Measurements from ENCODE around the gene PIK3R2.
"Not testable (repeated sequence)": the region's sequence is repeated elsewhere in the genome, so short reads cannot be mapped to it uniquely, and the experiment has no call there.

Gene PIK3R2

GRCh38 chr19:18155095-18156087 is 2.4 kb downstream of the PIK3R2 start:
- DNase-seq (ENCODE audit: low read depth in 2 of 2), result no peak

- DNase-seq (ENCODE audit: low read depth in 2 of 2), result no peak
These were observed 3.3 kb downstream of the PIK3R2 start for GRCh38 chr19:18156268-18156667.

- DNase-seq (ENCODE audit: low read depth in 2 of 2), result no peak
These were observed 4.0 kb downstream of the PIK3R2 start for GRCh38 chr19:18156841-18157464.

GRCh38 chr19:18157465-18158063 is 4.6 kb downstream of the PIK3R2 start:
- no peak for DNase-seq (ENCODE audit: low read depth in 2 of 2)

- no peak for DNase-seq (ENCODE audit: low read depth in 2 of 2)
These were observed 5.5 kb downstream of the PIK3R2 start for GRCh38 chr19:18158467-18158866.

- not testable (repeated sequence) for DNase-seq (ENCODE audit: low read depth in 2 of 2)
These were observed 6.2 kb downstream of the PIK3R2 start for GRCh38 chr19:18159059-18159616.

- no peak for DNase-seq (ENCODE audit: low read depth in 2 of 2)
These were observed 6.8 kb downstream of the PIK3R2 start for GRCh38 chr19:18159810-18160209.

GRCh38 chr19:18160493-18160970 is 7.6 kb downstream of the PIK3R2 start:
- no peak for DNase-seq (ENCODE audit: low read depth in 2 of 2)

- peak; percentile 30 to 50 for DNase-seq (ENCODE audit: low read depth in 2 of 2)
These were observed 8.1 kb downstream of the PIK3R2 start for GRCh38 chr19:18160971-18161635.

GRCh38 chr19:18161636-18162002 is 8.7 kb downstream of the PIK3R2 start:
- DNase-seq (ENCODE audit: low read depth in 2 of 2), result no peak

GRCh38 chr19:18164072-18164471 is 11.1 kb downstream of the PIK3R2 start:
- no peak for DNase-seq (ENCODE audit: low read depth in 2 of 2)

GRCh38 chr19:18165794-18166544 is 13.0 kb downstream of the PIK3R2 start:
- no peak for DNase-seq (ENCODE audit: low read depth in 2 of 2)

- DNase-seq (ENCODE audit: low read depth in 2 of 2), result no peak
These were observed 14.0 kb downstream of the PIK3R2 start for GRCh38 chr19:18167011-18167410.

- DNase-seq (ENCODE audit: low read depth in 2 of 2), result no peak
These were observed 15.1 kb downstream of the PIK3R2 start for GRCh38 chr19:18167975-18168645.

- DNase-seq (ENCODE audit: low read depth in 2 of 2), result no peak
These were observed 15.9 kb downstream of the PIK3R2 start for GRCh38 chr19:18168673-18169381.

GRCh38 chr19:18170714-18171255 is 17.8 kb downstream of the PIK3R2 start:
- DNase-seq (ENCODE audit: low read depth in 2 of 2), result no peak

GRCh38 chr19:18171605-18172327 is 18.8 kb downstream of the PIK3R2 start:
- no peak for DNase-seq (ENCODE audit: low read depth in 2 of 2)

- no peak for DNase-seq (ENCODE audit: low read depth in 2 of 2)
These were observed 19.5 kb downstream of the PIK3R2 start for GRCh38 chr19:18172331-18173053.
